GM23338 (cell line): ENCODE data around the gene HTR4. TPM values are rescaled to one million over a fixed set of nuclear protein-coding genes. Genes with fewer than 3 reads are reported as not detected.

Experiments
- ATAC-seq: fragments of 200-7000 bp; cut with Tn5 transposase; 3 replicates; pipeline ENCODE4 v1.9.1; 2020
- DNase-seq: peaks from one replicate; pipeline ENCODE4 v3.0.0-alpha.2; 2015; ENCODE audit warnings: low spot score
- H2AFZ ChIP-seq: fragments of 200-600 bp; sonication (generic); 2 replicates; pipeline ENCODE4 v1.8.0; 2016; ENCODE audit warnings: antibody characterized with exemption, mild to moderate bottlenecking, moderate library complexity
- H3F3A ChIP-seq: fragments of 200-600 bp; sonication (generic); replicated peaks from 2 replicates; pipeline ENCODE4 v1.8.0; 2017; ENCODE audit warnings: antibody characterized with exemption, mixed run types, low read depth
- H3K27ac ChIP-seq: fragments of 200-600 bp; sonication (generic); 2 replicates; pipeline ENCODE4 v1.6.1; 2016; ENCODE audit warnings: low read depth
- H3K27me3 ChIP-seq: fragments of 200-600 bp; sonication (generic); 2 replicates; pipeline ENCODE4 v1.8.0; 2016; ENCODE audit warnings: mild to moderate bottlenecking, mixed run types, moderate library complexity; ENCODE audit not compliant: insufficient read depth
- H3K36me3 ChIP-seq: fragments of 200-600 bp; sonication (generic); 2 replicates; pipeline ENCODE4 v1.8.0; 2016; ENCODE audit warnings: mild to moderate bottlenecking; ENCODE audit not compliant: insufficient read depth
- H3K4me1 ChIP-seq: fragments of 200-600 bp; sonication (generic); 2 replicates; pipeline ENCODE4 v1.8.0; 2016; ENCODE audit warnings: mild to moderate bottlenecking, moderate library complexity; ENCODE audit not compliant: insufficient read depth
- H3K4me2 ChIP-seq: fragments of 200-600 bp; sonication (generic); 2 replicates; pipeline ENCODE4 v1.7.1; 2017; ENCODE audit warnings: mixed run types
- H3K4me3 ChIP-seq: fragments of 200-600 bp; sonication (generic); 2 replicates; pipeline ENCODE4 v1.6.1; 2016; ENCODE audit warnings: mixed run types
- H3K79me2 ChIP-seq: fragments of 200-600 bp; sonication (generic); replicated peaks from 2 replicates; pipeline ENCODE4 v1.8.0; 2017; ENCODE audit warnings: mild to moderate bottlenecking; ENCODE audit not compliant: insufficient read depth
- H3K9me2 ChIP-seq: fragments of 200-600 bp; sonication (generic); 2 replicates; pipeline ENCODE4 v1.8.0; 2017; ENCODE audit not compliant: insufficient read depth
- H4K20me1 ChIP-seq: fragments of 200-600 bp; sonication (generic); replicated peaks from 2 replicates; pipeline ENCODE4 v1.8.0; 2017; ENCODE audit warnings: mild to moderate bottlenecking; ENCODE audit not compliant: insufficient read depth
- H3K27ac Mint-ChIP-seq: 2 replicates; pipeline ENCODE4 v1.8.0; 2020; ENCODE audit warnings: inconsistent platforms, mild to moderate bottlenecking, moderate library complexity, mixed read lengths
- H3K27me3 Mint-ChIP-seq: 3 replicates; pipeline ENCODE4 v1.8.0; 2022; ENCODE audit warnings: low read depth, mild to moderate bottlenecking, moderate library complexity, mixed read lengths, inconsistent platforms; ENCODE audit not compliant: insufficient read depth, poor library complexity
- H3K36me3 Mint-ChIP-seq: 3 replicates; pipeline ENCODE4 v1.8.0; 2021; ENCODE audit warnings: low read depth, mild to moderate bottlenecking, inconsistent platforms, moderate library complexity, mixed read lengths
- H3K4me1 Mint-ChIP-seq: 3 replicates; pipeline ENCODE4 v1.8.0; 2020; ENCODE audit warnings: mild to moderate bottlenecking, inconsistent platforms, mixed read lengths
- H3K4me3 Mint-ChIP-seq: 3 replicates; pipeline ENCODE4 v1.8.0; 2021; ENCODE audit warnings: moderate library complexity, mild to moderate bottlenecking, inconsistent platforms, mixed read lengths
- H3K9me3 Mint-ChIP-seq: 3 replicates; pipeline ENCODE4 v1.8.0; 2020; ENCODE audit warnings: moderate library complexity, mild to moderate bottlenecking, inconsistent platforms, mixed read lengths
- CREB1 ChIP-seq: fragments of 250-450 bp; sonication (Bioruptor Pico); IDR thresholded peaks from 2 replicates; pipeline ENCODE4 v1.5.0; 2020; ENCODE audit warnings: low read depth, mild to moderate bottlenecking, moderate library complexity
- CTCF ChIP-seq, 2 experiments: fragments of 200-600 bp in 1 of 2; sonication (generic) in 1 of 2; conservative IDR thresholded peaks; 2 replicates each; pipeline versions ENCODE4 v1.5.1 to v1.6.1; 2016 to 2017; ENCODE audit warnings: antibody characterized with exemption in 2 of 2, low read depth in 2 of 2, mild to moderate bottlenecking in 2 of 2, moderate library complexity in 1 of 2
- ETS1 ChIP-seq: IDR thresholded peaks from 2 replicates; pipeline ENCODE4 v1.6.1; 2016; ENCODE audit warnings: antibody characterized with exemption
- EZH2 ChIP-seq: fragments of 200-600 bp; sonication (generic); IDR thresholded peaks from one replicate; pipeline ENCODE4 v1.8.0; 2017; ENCODE audit warnings: antibody characterized with exemption, mild to moderate bottlenecking, low read depth; ENCODE audit not compliant: unreplicated experiment
- EZH2phosphoT487 ChIP-seq: fragments of 200-600 bp; sonication (generic); IDR thresholded peaks from one replicate; pipeline ENCODE4 v1.8.1; 2018; ENCODE audit warnings: antibody characterized with exemption; ENCODE audit not compliant: unreplicated experiment
- JUNB ChIP-seq: IDR thresholded peaks from one replicate; pipeline ENCODE4 v1.6.1; 2016; ENCODE audit warnings: antibody characterized with exemption; ENCODE audit not compliant: unreplicated experiment
- NANOG ChIP-seq: IDR thresholded peaks from 2 replicates; pipeline ENCODE4 v1.6.1; 2016; ENCODE audit warnings: antibody characterized with exemption, borderline replicate concordance
- POLR2AphosphoS5 ChIP-seq: IDR thresholded peaks from 2 replicates; pipeline ENCODE4 v1.6.1; 2016; ENCODE audit warnings: antibody characterized with exemption, low read depth
- REST ChIP-seq: IDR thresholded peaks from one replicate; pipeline ENCODE4 v1.6.1; 2018; ENCODE audit warnings: antibody characterized with exemption; ENCODE audit not compliant: unreplicated experiment
- STAT1 ChIP-seq: IDR thresholded peaks from one replicate; pipeline ENCODE4 v1.6.1; 2016; ENCODE audit warnings: antibody characterized with exemption; ENCODE audit not compliant: unreplicated experiment
- ZNF331 ChIP-seq: fragments of 250-450 bp; sonication (Bioruptor Pico); IDR thresholded peaks from 2 replicates; pipeline ENCODE4 v1.5.0; 2020; ENCODE audit warnings: low read depth, mild to moderate bottlenecking, moderate library complexity
- polyA plus RNA-seq: library from polyadenylated mRNA; unstranded; fragments of >200 nt; fragmentation: Nextera tagmentation; extraction: Ambion mirVana; gene quantifications from 2 replicates; pipeline ENCODE4 v1.2.1, GENCODE V29; 2016
- total RNA-seq: library from RNA; depleted of rRNA; stranded (reverse); fragments of >200 nt; shearing (Covaris generic); gene quantifications from 2 replicates; pipeline ENCODE4 v1.2.3, GENCODE V29; 2014
- TF ChIP-seq, protein P1 (sequence below): fragments of 250-450 bp; sonication (Bioruptor Pico); IDR thresholded peaks from 2 replicates; pipeline ENCODE4 v1.5.0; 2020; ENCODE audit warnings: mild to moderate bottlenecking, moderate library complexity

Gene HTR4
- total and polyA plus RNA-seq, 2 experiments from 2014 or later, result 0.10 TPM; not detected in 1

DNA sequence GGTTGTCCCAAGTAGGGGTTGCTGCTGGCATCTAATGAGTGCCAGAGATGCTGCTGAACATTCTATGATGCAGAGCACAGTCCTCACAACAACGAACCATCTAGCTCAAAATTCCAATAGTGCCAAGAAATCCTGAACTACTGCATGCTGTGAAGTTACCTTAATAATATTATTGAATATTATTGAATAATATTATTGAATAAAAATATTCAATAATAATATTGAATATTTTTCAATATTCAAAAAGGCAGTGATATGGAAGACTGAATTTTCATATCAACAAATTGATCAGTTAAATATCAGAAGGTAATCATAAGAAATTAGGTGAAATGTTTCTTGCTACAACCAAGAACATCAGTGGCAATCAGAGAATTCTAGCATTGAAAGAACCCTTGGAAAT lies 2.8 kb downstream of the HTR4 start:
- no peak for ATAC-seq
- H3K36me3 Mint-ChIP-seq, result no peaks in the 10 kb centered on the region
- Histone ChIP-seq H3K9me2 (no peaks in the 10 kb centered on the region), H3K4me1 (no peaks in the 10 kb centered on the region), H3K36me3 (no peaks in the 10 kb centered on the region), H3K4me3 (no peak overlapping the region), H3K27ac (no peak overlapping the region), H4K20me1 (no peaks in the 10 kb centered on the region), H3K79me2 (no peaks in the 10 kb centered on the region), H3K27me3 (peaks cover 46% of the 10 kb centered on the region), H3F3A (no peaks in the 10 kb centered on the region), H2AFZ (no peak overlapping the region), H3K4me2 (no peak overlapping the region)
- DNase-seq, result no peak
- no peak overlapping the region for H3K4me3 Mint-ChIP-seq
- H3K9me3 Mint-ChIP-seq, result no peaks in the 10 kb centered on the region
- H3K4me1 Mint-ChIP-seq, result 0 out of 3 replicates have a peak, but pooled peaks cover 3% of the 10 kb centered on the region
- TF ChIP-seq JUNB (no peak), ZNF331 (no peak), EZH2 (no peak), POLR2AphosphoS5 (no peak), CTCF (conservative IDR thresholded peaks at IDR 0.05; ENCODE audit: low read depth in 2 of 2) (no peak), NANOG (no peak), EZH2phosphoT487 (no peak), CREB1 (CRISPR knock-in tag) (no peak), ETS1 (no peak), REST (no peak), STAT1 (no peak)
- TF ChIP-seq, protein P1, sequence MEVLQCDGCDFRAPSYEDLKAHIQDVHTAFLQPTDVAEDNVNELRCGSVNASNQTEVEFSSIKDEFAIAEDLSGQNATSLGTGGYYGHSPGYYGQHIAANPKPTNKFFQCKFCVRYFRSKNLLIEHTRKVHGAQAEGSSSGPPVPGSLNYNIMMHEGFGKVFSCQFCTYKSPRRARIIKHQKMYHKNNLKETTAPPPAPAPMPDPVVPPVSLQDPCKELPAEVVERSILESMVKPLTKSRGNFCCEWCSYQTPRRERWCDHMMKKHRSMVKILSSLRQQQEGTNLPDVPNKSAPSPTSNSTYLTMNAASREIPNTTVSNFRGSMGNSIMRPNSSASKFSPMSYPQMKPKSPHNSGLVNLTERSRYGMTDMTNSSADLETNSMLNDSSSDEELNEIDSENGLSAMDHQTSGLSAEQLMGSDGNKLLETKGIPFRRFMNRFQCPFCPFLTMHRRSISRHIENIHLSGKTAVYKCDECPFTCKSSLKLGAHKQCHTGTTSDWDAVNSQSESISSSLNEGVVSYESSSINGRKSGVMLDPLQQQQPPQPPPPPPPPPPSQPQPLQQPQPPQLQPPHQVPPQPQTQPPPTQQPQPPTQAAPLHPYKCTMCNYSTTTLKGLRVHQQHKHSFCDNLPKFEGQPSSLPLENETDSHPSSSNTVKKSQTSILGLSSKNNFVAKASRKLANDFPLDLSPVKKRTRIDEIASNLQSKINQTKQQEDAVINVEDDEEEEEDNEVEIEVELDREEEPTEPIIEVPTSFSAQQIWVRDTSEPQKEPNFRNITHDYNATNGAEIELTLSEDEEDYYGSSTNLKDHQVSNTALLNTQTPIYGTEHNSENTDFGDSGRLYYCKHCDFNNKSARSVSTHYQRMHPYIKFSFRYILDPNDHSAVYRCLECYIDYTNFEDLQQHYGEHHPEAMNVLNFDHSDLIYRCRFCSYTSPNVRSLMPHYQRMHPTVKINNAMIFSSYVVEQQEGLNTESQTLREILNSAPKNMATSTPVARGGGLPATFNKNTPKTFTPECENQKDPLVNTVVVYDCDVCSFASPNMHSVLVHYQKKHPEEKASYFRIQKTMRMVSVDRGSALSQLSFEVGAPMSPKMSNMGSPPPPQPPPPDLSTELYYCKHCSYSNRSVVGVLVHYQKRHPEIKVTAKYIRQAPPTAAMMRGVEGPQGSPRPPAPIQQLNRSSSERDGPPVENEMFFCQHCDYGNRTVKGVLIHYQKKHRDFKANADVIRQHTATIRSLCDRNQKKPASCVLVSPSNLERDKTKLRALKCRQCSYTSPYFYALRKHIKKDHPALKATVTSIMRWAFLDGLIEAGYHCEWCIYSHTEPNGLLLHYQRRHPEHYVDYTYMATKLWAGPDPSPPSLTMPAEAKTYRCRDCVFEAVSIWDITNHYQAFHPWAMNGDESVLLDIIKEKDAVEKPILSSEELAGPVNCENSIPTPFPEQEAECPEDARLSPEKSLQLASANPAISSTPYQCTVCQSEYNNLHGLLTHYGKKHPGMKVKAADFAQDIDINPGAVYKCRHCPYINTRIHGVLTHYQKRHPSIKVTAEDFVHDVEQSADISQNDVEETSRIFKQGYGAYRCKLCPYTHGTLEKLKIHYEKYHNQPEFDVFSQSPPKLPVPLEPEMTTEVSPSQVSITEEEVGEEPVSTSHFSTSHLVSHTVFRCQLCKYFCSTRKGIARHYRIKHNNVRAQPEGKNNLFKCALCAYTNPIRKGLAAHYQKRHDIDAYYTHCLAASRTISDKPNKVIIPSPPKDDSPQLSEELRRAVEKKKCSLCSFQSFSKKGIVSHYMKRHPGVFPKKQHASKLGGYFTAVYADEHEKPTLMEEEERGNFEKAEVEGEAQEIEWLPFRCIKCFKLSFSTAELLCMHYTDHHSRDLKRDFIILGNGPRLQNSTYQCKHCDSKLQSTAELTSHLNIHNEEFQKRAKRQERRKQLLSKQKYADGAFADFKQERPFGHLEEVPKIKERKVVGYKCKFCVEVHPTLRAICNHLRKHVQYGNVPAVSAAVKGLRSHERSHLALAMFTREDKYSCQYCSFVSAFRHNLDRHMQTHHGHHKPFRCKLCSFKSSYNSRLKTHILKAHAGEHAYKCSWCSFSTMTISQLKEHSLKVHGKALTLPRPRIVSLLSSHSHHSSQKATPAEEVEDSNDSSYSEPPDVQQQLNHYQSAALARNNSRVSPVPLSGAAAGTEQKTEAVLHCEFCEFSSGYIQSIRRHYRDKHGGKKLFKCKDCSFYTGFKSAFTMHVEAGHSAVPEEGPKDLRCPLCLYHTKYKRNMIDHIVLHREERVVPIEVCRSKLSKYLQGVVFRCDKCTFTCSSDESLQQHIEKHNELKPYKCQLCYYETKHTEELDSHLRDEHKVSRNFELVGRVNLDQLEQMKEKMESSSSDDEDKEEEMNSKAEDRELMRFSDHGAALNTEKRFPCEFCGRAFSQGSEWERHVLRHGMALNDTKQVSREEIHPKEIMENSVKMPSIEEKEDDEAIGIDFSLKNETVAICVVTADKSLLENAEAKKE (CRISPR knock-in tag), result no peak
- no peak overlapping the region for H3K27ac Mint-ChIP-seq
- H3K27me3 Mint-ChIP-seq, result peaks cover 21% of the 10 kb centered on the region
